Osteoblast (primary cell): Measurements from ENCODE around the gene GAP43. TPM values are rescaled to one million over a fixed set of nuclear protein-coding genes. Genes with fewer than 3 reads are reported as not detected.

Experiments used
- DNase-seq: peaks from one replicate; pipeline ENCODE4 v3.0.0; 2011; ENCODE audit warnings: low spot score, mixed read lengths; ENCODE audit not compliant: insufficient read length; ENCODE audit errors: missing footprints
- H2AFZ ChIP-seq: 2 replicates; pipeline ENCODE4 v1.6.0; 2011; ENCODE audit warnings: mild to moderate bottlenecking, low read length
- H3K27ac ChIP-seq: 2 replicates; pipeline ENCODE4 v1.5.1; 2011; ENCODE audit warnings: mild to moderate bottlenecking, low read depth, low read length, moderate library complexity
- H3K27me3 ChIP-seq: 2 replicates; pipeline ENCODE4 v1.6.0; 2012; ENCODE audit warnings: mild to moderate bottlenecking, control low read depth, inconsistent platforms, low read length, moderate library complexity; ENCODE audit not compliant: insufficient read depth
- H3K36me3 ChIP-seq: 2 replicates; pipeline ENCODE4 v1.5.1; 2011; ENCODE audit warnings: mild to moderate bottlenecking, low read length, control low read depth, moderate library complexity; ENCODE audit not compliant: insufficient read depth
- H3K4me1 ChIP-seq: 2 replicates; pipeline ENCODE4 v1.5.1; 2011; ENCODE audit warnings: mild to moderate bottlenecking, low read length, control low read depth, moderate library complexity; ENCODE audit not compliant: insufficient read depth
- H3K4me2 ChIP-seq: 2 replicates; pipeline ENCODE4 v1.6.0; 2011; ENCODE audit warnings: mild to moderate bottlenecking, low read length; ENCODE audit not compliant: insufficient read depth
- H3K4me3 ChIP-seq: fragments of 200-600 bp; sonication (generic); 3 replicates; pipeline ENCODE4 v1.5.1; 2012; ENCODE audit warnings: mild to moderate bottlenecking, low read length, inconsistent platforms; ENCODE audit not compliant: insufficient read depth
- H3K79me2 ChIP-seq: 2 replicates; pipeline ENCODE4 v1.6.0; 2012; ENCODE audit warnings: mild to moderate bottlenecking, low read length, control low read depth, inconsistent platforms; ENCODE audit not compliant: insufficient read depth
- H3K9me3 ChIP-seq: 2 replicates; pipeline ENCODE4 v1.5.1; 2011; ENCODE audit warnings: low read depth, low read length, control low read depth
- H4K20me1 ChIP-seq: 2 replicates; pipeline ENCODE4 v1.6.0; 2012; ENCODE audit warnings: mild to moderate bottlenecking, low read length, control low read depth; ENCODE audit not compliant: insufficient read depth
- CTCF ChIP-seq: IDR thresholded peaks from 2 replicates; pipeline ENCODE4 v1.5.1; 2011; ENCODE audit warnings: mild to moderate bottlenecking, low read depth, low read length, moderate library complexity; ENCODE audit errors: extremely low read depth
- total RNA-seq: library from RNA; depleted of rRNA; stranded (reverse); fragments of >200 nt; gene quantifications from 2 replicates; pipeline ENCODE4 v1.2.3, GENCODE V29; 2012

Gene GAP43
- 2.1 and 3.6 TPM in 2 replicates for total RNA-seq

GRCh38 chr3:115623044-115623868 lies at the start of gene GAP43:
Gene GAP43, plus strand, starts transcription at chr3:115623510. Its CDS starts 180 bp downstream, at chr3:115623690.
- H3K4me2 ChIP-seq, result peak within 1 kb of the TSS; percentile 99
- peaks cover 28% of the 10 kb centered on the region for H3K27me3 ChIP-seq
- H3K4me1 ChIP-seq, result peaks cover 8% of the 10 kb centered on the region
- peak; percentile 41 for DNase-seq
- no peaks in the 10 kb centered on the region for H3K9me3 ChIP-seq
- H4K20me1 ChIP-seq, result no peaks in the 10 kb centered on the region
- no peak within 1 kb of the TSS for H3K27ac ChIP-seq
- H3K79me2 ChIP-seq, result no peaks in the 10 kb centered on the region
- H3K36me3 ChIP-seq, result no peaks in the 10 kb centered on the region
- peak within 1 kb of the TSS; percentile 66 for H3K4me3 ChIP-seq
- no peak for TF ChIP-seq CTCF
- H2AFZ ChIP-seq, result peak within 1 kb of the TSS; percentile 96

GRCh38 chr3:115576325-115576875 lies 46.9 kb upstream of the GAP43 start:
- no peaks in the 10 kb centered on the region for H3K27me3 ChIP-seq
- no peaks in the 10 kb centered on the region for H3K79me2 ChIP-seq
- no peak overlapping the region for H3K4me2 ChIP-seq
- H3K9me3 ChIP-seq, result no peaks in the 10 kb centered on the region
- H3K36me3 ChIP-seq, result no peaks in the 10 kb centered on the region
- H2AFZ ChIP-seq, result no peak overlapping the region
- no peaks in the 10 kb centered on the region for H4K20me1 ChIP-seq
- DNase-seq, result peak; percentile 6
- H3K4me3 ChIP-seq, result no peak overlapping the region
- H3K27ac ChIP-seq, result no peak overlapping the region
- no peak for TF ChIP-seq CTCF
- H3K4me1 ChIP-seq, result no peaks in the 10 kb centered on the region

- Histone ChIP-seq H3K36me3 (no peaks in the 10 kb centered on the region), H2AFZ (no peak overlapping the region), H3K9me3 (no peaks in the 10 kb centered on the region), H4K20me1 (no peaks in the 10 kb centered on the region), H3K4me1 (no peaks in the 10 kb centered on the region), H3K4me2 (no peak overlapping the region), H3K4me3 (no peak overlapping the region), H3K79me2 (no peaks in the 10 kb centered on the region), H3K27ac (no peak overlapping the region), H3K27me3 (no peaks in the 10 kb centered on the region)
- no peak for DNase-seq
- no peak for TF ChIP-seq CTCF
Measured at GRCh38 chr3:115577000-115577399, 46.3 kb upstream of the GAP43 start.

GRCh38 chr3:115578331-115578730 lies 45.0 kb upstream of the GAP43 start:
- Histone ChIP-seq H4K20me1 (no peaks in the 10 kb centered on the region), H3K27ac (no peak overlapping the region), H2AFZ (no peak overlapping the region), H3K27me3 (no peaks in the 10 kb centered on the region), H3K4me3 (no peak overlapping the region), H3K79me2 (no peaks in the 10 kb centered on the region), H3K4me2 (no peak overlapping the region), H3K4me1 (no peaks in the 10 kb centered on the region), H3K36me3 (no peaks in the 10 kb centered on the region), H3K9me3 (no peaks in the 10 kb centered on the region)
- no peak for DNase-seq
- TF ChIP-seq CTCF, result no peak
